Esophagus squamous epithelium (tissue), 4 donors: ENCODE data around the gene HSDL2.

ENCODE experiments used
- CTCF ChIP-seq, 6 experiments: fragments of 450-650 bp in 4 of 6; fragments of 200-600 bp in 2 of 6; sonication (generic) in 2 of 6; IDR thresholded peaks; one replicate each; pipeline ENCODE4 v1.5.1; 2016 to 2019; ENCODE audit warnings: antibody characterized with exemption in 6 of 6, mild to moderate bottlenecking in 4 of 6, moderate library complexity in 4 of 6
- POLR2A ChIP-seq, 4 donors: fragments of 450-650 bp; IDR thresholded peaks; one replicate each; pipeline ENCODE4 v1.6.1; 2017; ENCODE audit warnings: antibody characterized with exemption in 4 of 4, mild to moderate bottlenecking in 4 of 4, moderate library complexity in 3 of 4

GRCh38 chr9:112408819-112409218 lies 28.9 kb downstream of the HSDL2 start:
- TF ChIP-seq POLR2A (IDR thresholded peaks at IDR 0.05) (no peak), CTCF (IDR thresholded peaks at IDR 0.05) (no peak)
